ENCODE measurements around the gene STAC3. TPM values are rescaled to one million over a fixed set of nuclear protein-coding genes. Genes with fewer than 3 reads are reported as not detected.
A peak's percentile ranks its signal among the peaks of the same experiment; 100 is the strongest.

STAC3 gene
- total and polyA plus RNA-seq, 2 of the 13 experiments (the other 11 are each of a cell fraction or from before 2014, with no cell fraction given): 0.18 to 0.22 TPM

DNA sequence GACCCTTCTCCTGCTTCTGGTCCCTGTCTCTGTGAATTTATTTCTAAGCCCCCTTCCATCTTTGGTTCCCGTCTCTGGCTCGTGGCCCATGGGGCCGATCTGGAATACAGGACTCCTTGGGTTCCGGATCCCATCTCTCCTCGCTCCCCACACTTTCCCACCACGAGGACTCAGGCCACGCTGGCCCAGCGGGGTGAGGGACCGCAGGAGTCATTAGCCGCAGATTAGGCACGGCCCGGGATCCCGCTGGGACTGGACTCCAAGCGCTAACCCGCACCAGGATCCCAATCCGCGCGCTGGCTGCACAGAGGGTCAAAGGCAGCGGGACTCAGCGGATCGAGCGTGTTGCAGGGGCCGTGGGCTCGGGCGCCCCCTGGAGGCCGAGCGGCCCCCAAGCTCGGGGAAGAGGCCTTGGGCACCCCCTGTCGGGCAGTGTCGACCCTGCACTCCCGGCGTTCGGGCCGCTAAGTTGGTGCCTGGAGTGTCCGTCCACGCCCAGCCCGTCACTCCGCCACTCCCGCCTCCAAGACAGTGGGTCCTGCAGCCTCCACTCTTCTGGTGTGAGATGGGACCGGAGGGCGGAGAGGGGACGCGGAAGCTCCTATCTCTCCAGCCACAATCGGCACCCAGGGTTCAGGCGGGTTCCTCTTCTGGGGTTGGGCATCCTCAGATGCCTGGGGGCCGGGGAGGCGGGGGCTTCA is 12.0 kb downstream of the STAC3 start (continued):
- TF ChIP-seq, protein P1, sequence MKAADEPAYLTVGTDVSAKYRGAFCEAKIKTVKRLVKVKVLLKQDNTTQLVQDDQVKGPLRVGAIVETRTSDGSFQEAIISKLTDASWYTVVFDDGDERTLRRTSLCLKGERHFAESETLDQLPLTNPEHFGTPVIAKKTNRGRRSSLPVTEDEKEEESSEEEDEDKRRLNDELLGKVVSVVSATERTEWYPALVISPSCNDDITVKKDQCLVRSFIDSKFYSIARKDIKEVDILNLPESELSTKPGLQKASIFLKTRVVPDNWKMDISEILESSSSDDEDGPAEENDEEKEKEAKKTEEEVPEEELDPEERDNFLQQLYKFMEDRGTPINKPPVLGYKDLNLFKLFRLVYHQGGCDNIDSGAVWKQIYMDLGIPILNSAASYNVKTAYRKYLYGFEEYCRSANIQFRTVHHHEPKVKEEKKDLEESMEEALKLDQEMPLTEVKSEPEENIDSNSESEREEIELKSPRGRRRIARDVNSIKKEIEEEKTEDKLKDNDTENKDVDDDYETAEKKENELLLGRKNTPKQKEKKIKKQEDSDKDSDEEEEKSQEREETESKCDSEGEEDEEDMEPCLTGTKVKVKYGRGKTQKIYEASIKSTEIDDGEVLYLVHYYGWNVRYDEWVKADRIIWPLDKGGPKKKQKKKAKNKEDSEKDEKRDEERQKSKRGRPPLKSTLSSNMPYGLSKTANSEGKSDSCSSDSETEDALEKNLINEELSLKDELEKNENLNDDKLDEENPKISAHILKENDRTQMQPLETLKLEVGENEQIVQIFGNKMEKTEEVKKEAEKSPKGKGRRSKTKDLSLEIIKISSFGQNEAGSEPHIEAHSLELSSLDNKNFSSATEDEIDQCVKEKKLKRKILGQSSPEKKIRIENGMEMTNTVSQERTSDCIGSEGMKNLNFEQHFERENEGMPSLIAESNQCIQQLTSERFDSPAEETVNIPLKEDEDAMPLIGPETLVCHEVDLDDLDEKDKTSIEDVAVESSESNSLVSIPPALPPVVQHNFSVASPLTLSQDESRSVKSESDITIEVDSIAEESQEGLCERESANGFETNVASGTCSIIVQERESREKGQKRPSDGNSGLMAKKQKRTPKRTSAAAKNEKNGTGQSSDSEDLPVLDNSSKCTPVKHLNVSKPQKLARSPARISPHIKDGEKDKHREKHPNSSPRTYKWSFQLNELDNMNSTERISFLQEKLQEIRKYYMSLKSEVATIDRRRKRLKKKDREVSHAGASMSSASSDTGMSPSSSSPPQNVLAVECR (CRISPR knock-in tag; IDR thresholded peaks at IDR 0.05; ENCODE audit: borderline replicate concordance): peak; percentile 77; the same call in 1 of the 2 replicates
- TF ChIP-seq HNRNPK (IDR thresholded peaks at IDR 0.05; ENCODE audit: low read depth, low read length, poor library complexity, severe bottlenecking): peak; percentile 35
- TF ChIP-seq, protein P2, sequence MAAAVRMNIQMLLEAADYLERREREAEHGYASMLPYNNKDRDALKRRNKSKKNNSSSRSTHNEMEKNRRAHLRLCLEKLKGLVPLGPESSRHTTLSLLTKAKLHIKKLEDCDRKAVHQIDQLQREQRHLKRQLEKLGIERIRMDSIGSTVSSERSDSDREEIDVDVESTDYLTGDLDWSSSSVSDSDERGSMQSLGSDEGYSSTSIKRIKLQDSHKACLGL (CRISPR knock-in tag; IDR thresholded peaks at IDR 0.05): peak; percentile 31; the same call in 1 of the 2 replicates
- TF ChIP-seq ZBTB42 (CRISPR knock-in tag; IDR thresholded peaks at IDR 0.05): no peak
- TF ChIP-seq NCOA2 (CRISPR knock-in tag; IDR thresholded peaks at IDR 0.05): 0 out of 2 replicates have a peak, but pooled peaks have one; percentile 16
- TF ChIP-seq, protein P3, sequence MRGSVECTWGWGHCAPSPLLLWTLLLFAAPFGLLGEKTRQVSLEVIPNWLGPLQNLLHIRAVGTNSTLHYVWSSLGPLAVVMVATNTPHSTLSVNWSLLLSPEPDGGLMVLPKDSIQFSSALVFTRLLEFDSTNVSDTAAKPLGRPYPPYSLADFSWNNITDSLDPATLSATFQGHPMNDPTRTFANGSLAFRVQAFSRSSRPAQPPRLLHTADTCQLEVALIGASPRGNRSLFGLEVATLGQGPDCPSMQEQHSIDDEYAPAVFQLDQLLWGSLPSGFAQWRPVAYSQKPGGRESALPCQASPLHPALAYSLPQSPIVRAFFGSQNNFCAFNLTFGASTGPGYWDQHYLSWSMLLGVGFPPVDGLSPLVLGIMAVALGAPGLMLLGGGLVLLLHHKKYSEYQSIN (CRISPR knock-in tag; IDR thresholded peaks at IDR 0.05; ENCODE audit: borderline replicate concordance): no peak
- peak; percentile 82; the same call in 1 of the 2 replicates for TF ChIP-seq PHF21A (CRISPR knock-in tag; IDR thresholded peaks at IDR 0.05)
- no peak for TF ChIP-seq KDM6A (CRISPR knock-in tag; IDR thresholded peaks at IDR 0.05; ENCODE audit: low read depth)
- no peak; the same call in 1 of the 2 replicates for TF ChIP-seq MXD4 (CRISPR knock-in tag; IDR thresholded peaks at IDR 0.05)
- TF ChIP-seq PPARG (CRISPR knock-in tag; conservative IDR thresholded peaks at IDR 0.05): peak; percentile 40
- no peak for TF ChIP-seq CCAR2 (optimal IDR thresholded peaks at IDR 0.05; ENCODE audit: low read depth, low read length)
- TF ChIP-seq ZNF891 (CRISPR knock-in tag; IDR thresholded peaks at IDR 0.05): no peak
- TF ChIP-seq, protein P4, sequence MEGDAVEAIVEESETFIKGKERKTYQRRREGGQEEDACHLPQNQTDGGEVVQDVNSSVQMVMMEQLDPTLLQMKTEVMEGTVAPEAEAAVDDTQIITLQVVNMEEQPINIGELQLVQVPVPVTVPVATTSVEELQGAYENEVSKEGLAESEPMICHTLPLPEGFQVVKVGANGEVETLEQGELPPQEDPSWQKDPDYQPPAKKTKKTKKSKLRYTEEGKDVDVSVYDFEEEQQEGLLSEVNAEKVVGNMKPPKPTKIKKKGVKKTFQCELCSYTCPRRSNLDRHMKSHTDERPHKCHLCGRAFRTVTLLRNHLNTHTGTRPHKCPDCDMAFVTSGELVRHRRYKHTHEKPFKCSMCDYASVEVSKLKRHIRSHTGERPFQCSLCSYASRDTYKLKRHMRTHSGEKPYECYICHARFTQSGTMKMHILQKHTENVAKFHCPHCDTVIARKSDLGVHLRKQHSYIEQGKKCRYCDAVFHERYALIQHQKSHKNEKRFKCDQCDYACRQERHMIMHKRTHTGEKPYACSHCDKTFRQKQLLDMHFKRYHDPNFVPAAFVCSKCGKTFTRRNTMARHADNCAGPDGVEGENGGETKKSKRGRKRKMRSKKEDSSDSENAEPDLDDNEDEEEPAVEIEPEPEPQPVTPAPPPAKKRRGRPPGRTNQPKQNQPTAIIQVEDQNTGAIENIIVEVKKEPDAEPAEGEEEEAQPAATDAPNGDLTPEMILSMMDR (CRISPR knock-in tag; IDR thresholded peaks at IDR 0.05): peak; percentile 100
